Duodenal mucosa (tissue), 2 donors: Measurements from ENCODE around the gene WDR90.

Source experiments
- H3K27ac ChIP-seq: one replicate; pipeline ENCODE4 v1.7.0; 2013; ENCODE audit warnings: low read depth, low read length
- H3K27me3 ChIP-seq, 2 donors: one replicate each; pipeline ENCODE4 v1.7.0; 2013; ENCODE audit warnings: low read length in 2 of 2, control low read depth in 1 of 2; ENCODE audit not compliant: insufficient read depth in 2 of 2, control insufficient read depth in 1 of 2
- H3K36me3 ChIP-seq, 2 donors: one replicate each; pipeline ENCODE4 v1.7.0; 2013; ENCODE audit warnings: low read length in 2 of 2, control low read depth in 1 of 2; ENCODE audit not compliant: insufficient read depth in 2 of 2, control insufficient read depth in 1 of 2
- H3K4me1 ChIP-seq, 2 donors: one replicate each; pipeline ENCODE4 v1.7.0; 2013; ENCODE audit warnings: low read length in 2 of 2, control low read depth in 1 of 2; ENCODE audit not compliant: insufficient read depth in 2 of 2, control insufficient read depth in 1 of 2
- H3K4me3 ChIP-seq, 2 donors: one replicate each; pipeline ENCODE4 v1.7.0; 2013; ENCODE audit warnings: low read length in 2 of 2, low read depth in 1 of 2
- H3K9ac ChIP-seq, 2 donors: one replicate each; pipeline ENCODE4 v1.7.0; 2013; ENCODE audit warnings: low read length in 2 of 2, low read depth in 1 of 2
- H3K9me3 ChIP-seq, 2 donors: one replicate each; pipeline ENCODE4 v1.7.0; 2013; ENCODE audit warnings: low read length in 2 of 2, control low read depth in 1 of 2; ENCODE audit not compliant: control insufficient read depth in 1 of 2

WDR90 gene

GRCh38 chr16:698911-699671 lies 49.9 kb downstream of the WDR90 start:
- H3K4me3 ChIP-seq: no peak overlapping the region
- peaks cover 55 to 56% of the 10 kb centered on the region in 2 donors for H3K27me3 ChIP-seq

GRCh38 chr16:700684-701584 lies 51.8 kb downstream of the WDR90 start:
- no peak overlapping the region for H3K4me3 ChIP-seq
- no peak overlapping the region for H3K9ac ChIP-seq
- no peaks in the 10 kb centered on the region for H3K36me3 ChIP-seq
- no peaks in the 10 kb centered on the region for H3K9me3 ChIP-seq
- peaks cover 51 to 58% of the 10 kb centered on the region in 2 donors for H3K27me3 ChIP-seq
- no peak overlapping the region for H3K27ac ChIP-seq
- peaks cover 4 to 5% of the 10 kb centered on the region in 2 donors for H3K4me1 ChIP-seq

More at GRCh38 chr16:698911-699671, 49.9 kb downstream of the WDR90 start:
- H3K36me3 ChIP-seq: no peaks in the 10 kb centered on the region
- peaks cover 15 to 18% of the 10 kb centered on the region in 2 donors for H3K4me1 ChIP-seq
- no peak overlapping the region for H3K9ac ChIP-seq
- H3K27ac ChIP-seq: no peak overlapping the region
- H3K9me3 ChIP-seq: no peaks in the 10 kb centered on the region

GRCh38 chr16:702341-702740 lies 53.2 kb downstream of the WDR90 start:
- H3K9me3 ChIP-seq: no peaks in the 10 kb centered on the region
- no peaks in the 10 kb centered on the region for H3K4me1 ChIP-seq
- H3K36me3 ChIP-seq: no peaks in the 10 kb centered on the region
- peaks cover 64 to 71% of the 10 kb centered on the region in 2 donors for H3K27me3 ChIP-seq
- H3K9ac ChIP-seq: no peak overlapping the region
- no peak overlapping the region for H3K27ac ChIP-seq
- H3K4me3 ChIP-seq: no peak overlapping the region

GRCh38 chr16:703406-703805 lies 54.2 kb downstream of the WDR90 start:
- Histone ChIP-seq H3K4me1 (no peaks in the 10 kb centered on the region), H3K9ac (no peak overlapping the region), H3K27me3 (peaks cover 73 to 81% of the 10 kb centered on the region in 2 donors), H3K27ac (no peak overlapping the region), H3K9me3 (no peaks in the 10 kb centered on the region), H3K4me3 (no peak overlapping the region), H3K36me3 (no peaks in the 10 kb centered on the region)

GRCh38 chr16:704047-704446 lies 54.9 kb downstream of the WDR90 start:
- no peak overlapping the region for H3K9ac ChIP-seq
- H3K9me3 ChIP-seq: no peaks in the 10 kb centered on the region
- no peaks in the 10 kb centered on the region for H3K4me1 ChIP-seq
- H3K27me3 ChIP-seq: peaks cover 78 to 85% of the 10 kb centered on the region in 2 donors
- no peaks in the 10 kb centered on the region for H3K36me3 ChIP-seq
- no peak overlapping the region for H3K27ac ChIP-seq
- H3K4me3 ChIP-seq: no peak overlapping the region

GRCh38 chr16:704552-705380 lies 55.6 kb downstream of the WDR90 start:
- Histone ChIP-seq H3K9ac (no peak overlapping the region), H3K4me3 (no peak overlapping the region), H3K36me3 (no peaks in the 10 kb centered on the region), H3K9me3 (no peaks in the 10 kb centered on the region), H3K4me1 (no peaks in the 10 kb centered on the region), H3K27me3 (peaks cover 79 to 87% of the 10 kb centered on the region in 2 donors), H3K27ac (no peak overlapping the region)

GRCh38 chr16:705431-706188 lies 56.4 kb downstream of the WDR90 start, which contains the start of gene FBXL16:
FBXL16 (minus strand) TSS chr16:705801; CDS start chr16:697405, 8,396 bp downstream.
- no peaks in the 10 kb centered on the region for H3K9me3 ChIP-seq
- H3K36me3 ChIP-seq: no peaks in the 10 kb centered on the region
- H3K27me3 ChIP-seq: peaks cover 80 to 88% of the 10 kb centered on the region in 2 donors
- no peak within 1 kb of the TSS for H3K4me3 ChIP-seq
- no peak within 1 kb of the TSS for H3K27ac ChIP-seq
- H3K4me1 ChIP-seq: no peaks in the 10 kb centered on the region
- H3K9ac ChIP-seq: no peak within 1 kb of the TSS

- Histone ChIP-seq H3K4me3 (no peak overlapping the region), H3K9ac (no peak overlapping the region), H3K4me1 (no peaks in the 10 kb centered on the region), H3K36me3 (no peaks in the 10 kb centered on the region), H3K27ac (no peak overlapping the region), H3K9me3 (no peaks in the 10 kb centered on the region), H3K27me3 (peaks cover 84 to 87% of the 10 kb centered on the region in 2 donors)
These were observed 57.3 kb downstream of the WDR90 start for GRCh38 chr16:706189-707061.
